Liver (tissue), 3 donors: Measurements from ENCODE around the gene MRPL9.

Experiments
- HNF4A ChIP-seq, 2 donors: conservative IDR thresholded peaks; 2 replicates each; pipeline ENCODE4 v1.6.1; 2016; ENCODE audit warnings: antibody characterized with exemption in 2 of 2, mild to moderate bottlenecking in 2 of 2
- RAD21 ChIP-seq, 2 donors: IDR thresholded peaks; 2 replicates each; pipeline ENCODE4 v1.6.1; 2016; ENCODE audit warnings: antibody characterized with exemption in 2 of 2, mild to moderate bottlenecking in 2 of 2
- REST ChIP-seq: IDR thresholded peaks from 2 replicates; pipeline ENCODE4 v1.6.1; 2016; ENCODE audit warnings: antibody characterized with exemption, mild to moderate bottlenecking
- YY1 ChIP-seq: IDR thresholded peaks from 2 replicates; pipeline ENCODE4 v1.6.1; 2016; ENCODE audit warnings: antibody characterized with exemption, mild to moderate bottlenecking
- TF ChIP-seq, protein P1 (sequence below): fragments of 150-350 bp; IDR thresholded peaks from 2 replicates; pipeline ENCODE4 v1.5.1; 2017; ENCODE audit warnings: improper control_type of control experiment, low read depth, low read length; ENCODE audit not compliant: missing input control
- TF ChIP-seq, protein P2 (sequence below): IDR thresholded peaks from 2 replicates; pipeline ENCODE4 v1.6.1; 2016; ENCODE audit warnings: antibody characterized with exemption
- donor health status: healthy.
- donor health status: healthy.

- TF ChIP-seq YY1 (no peak), RAD21 (IDR thresholded peaks at IDR 0.05) (no peak), HNF4A (conservative IDR thresholded peaks at IDR 0.05) (no peak), REST (no peak)
- TF ChIP-seq, protein P1, sequence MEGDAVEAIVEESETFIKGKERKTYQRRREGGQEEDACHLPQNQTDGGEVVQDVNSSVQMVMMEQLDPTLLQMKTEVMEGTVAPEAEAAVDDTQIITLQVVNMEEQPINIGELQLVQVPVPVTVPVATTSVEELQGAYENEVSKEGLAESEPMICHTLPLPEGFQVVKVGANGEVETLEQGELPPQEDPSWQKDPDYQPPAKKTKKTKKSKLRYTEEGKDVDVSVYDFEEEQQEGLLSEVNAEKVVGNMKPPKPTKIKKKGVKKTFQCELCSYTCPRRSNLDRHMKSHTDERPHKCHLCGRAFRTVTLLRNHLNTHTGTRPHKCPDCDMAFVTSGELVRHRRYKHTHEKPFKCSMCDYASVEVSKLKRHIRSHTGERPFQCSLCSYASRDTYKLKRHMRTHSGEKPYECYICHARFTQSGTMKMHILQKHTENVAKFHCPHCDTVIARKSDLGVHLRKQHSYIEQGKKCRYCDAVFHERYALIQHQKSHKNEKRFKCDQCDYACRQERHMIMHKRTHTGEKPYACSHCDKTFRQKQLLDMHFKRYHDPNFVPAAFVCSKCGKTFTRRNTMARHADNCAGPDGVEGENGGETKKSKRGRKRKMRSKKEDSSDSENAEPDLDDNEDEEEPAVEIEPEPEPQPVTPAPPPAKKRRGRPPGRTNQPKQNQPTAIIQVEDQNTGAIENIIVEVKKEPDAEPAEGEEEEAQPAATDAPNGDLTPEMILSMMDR = no peak
- TF ChIP-seq, protein P2, sequence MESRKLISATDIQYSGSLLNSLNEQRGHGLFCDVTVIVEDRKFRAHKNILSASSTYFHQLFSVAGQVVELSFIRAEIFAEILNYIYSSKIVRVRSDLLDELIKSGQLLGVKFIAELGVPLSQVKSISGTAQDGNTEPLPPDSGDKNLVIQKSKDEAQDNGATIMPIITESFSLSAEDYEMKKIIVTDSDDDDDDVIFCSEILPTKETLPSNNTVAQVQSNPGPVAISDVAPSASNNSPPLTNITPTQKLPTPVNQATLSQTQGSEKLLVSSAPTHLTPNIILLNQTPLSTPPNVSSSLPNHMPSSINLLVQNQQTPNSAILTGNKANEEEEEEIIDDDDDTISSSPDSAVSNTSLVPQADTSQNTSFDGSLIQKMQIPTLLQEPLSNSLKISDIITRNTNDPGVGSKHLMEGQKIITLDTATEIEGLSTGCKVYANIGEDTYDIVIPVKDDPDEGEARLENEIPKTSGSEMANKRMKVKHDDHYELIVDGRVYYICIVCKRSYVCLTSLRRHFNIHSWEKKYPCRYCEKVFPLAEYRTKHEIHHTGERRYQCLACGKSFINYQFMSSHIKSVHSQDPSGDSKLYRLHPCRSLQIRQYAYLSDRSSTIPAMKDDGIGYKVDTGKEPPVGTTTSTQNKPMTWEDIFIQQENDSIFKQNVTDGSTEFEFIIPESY = no peak
Measured at GRCh38 chr1:151759241-151759640, 4.1 kb downstream of the MRPL9 start.
